H1 (cell line): ENCODE data around the gene ZRANB1.

Experiments
- CHD2 ChIP-seq: IDR thresholded peaks from 2 replicates; pipeline ENCODE4 v1.6.1; 2012; ENCODE audit warnings: low read length, improper control_type of control experiment
- CREB1 ChIP-seq: IDR thresholded peaks from 2 replicates; pipeline ENCODE4 v1.6.1; 2012; ENCODE audit warnings: inconsistent platforms
- CTCF ChIP-seq, 3 experiments: IDR thresholded peaks; 1 replicate in 2 of 3; 2 replicates in 1 of 3; pipeline versions ENCODE4 v1.5.1 to v1.6.1; 2011; ENCODE audit warnings: low read length in 3 of 3, mild to moderate bottlenecking in 3 of 3, inconsistent platforms in 2 of 3, low read depth in 1 of 3, moderate library complexity in 1 of 3; ENCODE audit not compliant: insufficient read depth in 1 of 3; ENCODE audit errors: control extremely low read depth in 1 of 3
- EGR1 ChIP-seq: IDR thresholded peaks from 2 replicates; pipeline ENCODE4 v1.6.1; 2011; ENCODE audit warnings: low read depth, low read length, borderline replicate concordance
- EZH2 ChIP-seq: fragments of 200-600 bp; sonication (generic); IDR thresholded peaks from 2 replicates; pipeline ENCODE4 v1.7.1; 2012; ENCODE audit warnings: low read depth, mild to moderate bottlenecking, moderate library complexity, low read length, inconsistent platforms; ENCODE audit not compliant: severe bottlenecking
- JUN ChIP-seq: IDR thresholded peaks from 2 replicates; pipeline ENCODE4 v1.6.1; 2011; ENCODE audit warnings: low read depth, mild to moderate bottlenecking, improper control_type of control experiment, low read length
- POLR2AphosphoS5 ChIP-seq: IDR thresholded peaks from 2 replicates; pipeline ENCODE4 v1.6.1; 2011; ENCODE audit warnings: low read depth, low read length
- SIN3A ChIP-seq, 2 experiments: IDR thresholded peaks in 1 of 2; conservative IDR thresholded peaks in 1 of 2; 2 replicates each; pipeline ENCODE4 v1.6.1; 2011 to 2012; ENCODE audit warnings: low read length in 2 of 2, improper control_type of control experiment in 1 of 2, low read depth in 1 of 2, mild to moderate bottlenecking in 1 of 2
- SP4 ChIP-seq: IDR thresholded peaks from 2 replicates; pipeline ENCODE4 v1.6.1; 2012; ENCODE audit warnings: low read length, inconsistent platforms
- SRF ChIP-seq: IDR thresholded peaks from 2 replicates; pipeline ENCODE4 v1.6.1; 2011; ENCODE audit warnings: mild to moderate bottlenecking, low read depth, low read length, moderate library complexity
- USF2 ChIP-seq: IDR thresholded peaks from 2 replicates; pipeline ENCODE4 v1.6.1; 2011; ENCODE audit warnings: low read length, improper control_type of control experiment
- YY1 ChIP-seq: IDR thresholded peaks from 2 replicates; pipeline ENCODE4 v1.6.1; 2011; ENCODE audit warnings: low read depth, mild to moderate bottlenecking, low read length

GRCh38 chr10:124943301-124944092, 1.6 kb downstream of the ZRANB1 start:
- no peak for TF ChIP-seq CTCF (IDR thresholded peaks at IDR 0.05; ENCODE audit: control extremely low read depth in 1 of 3, insufficient read depth in 1 of 3, low read depth in 1 of 3, low read length in 3 of 3)
- TF ChIP-seq CREB1: no peak
- TF ChIP-seq SP4: no peak
- no peak for TF ChIP-seq EZH2
- TF ChIP-seq SRF: no peak
- TF ChIP-seq JUN: no peak
- TF ChIP-seq POLR2AphosphoS5: no peak
- TF ChIP-seq EGR1: no peak
- no peak for TF ChIP-seq YY1
- TF ChIP-seq USF2: no peak
- no peak for TF ChIP-seq SIN3A (conservative IDR thresholded peaks at IDR 0.05 in 1 of 2, IDR thresholded peaks at IDR 0.05 in 1 of 2; ENCODE audit: low read depth in 1 of 2, low read length in 2 of 2)
- TF ChIP-seq CHD2: no peak
